H9 (cell line): ENCODE data around the gene PEX19. TPM values are rescaled to one million over a fixed set of nuclear protein-coding genes. Genes with fewer than 3 reads are reported as not detected.

Experiments
- DNase-seq: peaks from one replicate; pipeline ENCODE4 v3.0.0-alpha.2; 2017
- H2AFZ ChIP-seq: one replicate; pipeline ENCODE4 v1.6.1; 2013; ENCODE audit warnings: mild to moderate bottlenecking, low read length, control low read depth, moderate library complexity
- H2AK5ac ChIP-seq: 2 replicates; pipeline ENCODE4 v1.6.1; 2013; ENCODE audit warnings: low read length, control low read depth, mixed read lengths; ENCODE audit not compliant: insufficient read length
- H2BK120ac ChIP-seq: one replicate; pipeline ENCODE4 v1.6.1; 2013; ENCODE audit warnings: low read depth, mild to moderate bottlenecking, low read length, control low read depth, inconsistent platforms; ENCODE audit not compliant: poor library complexity, severe bottlenecking
- H2BK12ac ChIP-seq: 2 replicates; pipeline ENCODE4 v1.6.1; 2013; ENCODE audit warnings: low read length, control low read depth, mixed read lengths, low read depth; ENCODE audit not compliant: insufficient read length
- H2BK15ac ChIP-seq: 2 replicates; pipeline ENCODE4 v1.6.1; 2013; ENCODE audit warnings: low read depth, low read length, control low read depth
- H2BK20ac ChIP-seq: one replicate; pipeline ENCODE4 v1.6.1; 2013; ENCODE audit warnings: low read depth, mild to moderate bottlenecking, low read length, control low read depth, inconsistent platforms; ENCODE audit not compliant: poor library complexity, severe bottlenecking
- H2BK5ac ChIP-seq: 2 replicates; pipeline ENCODE4 v1.6.1; 2013; ENCODE audit warnings: low read length, control low read depth, mixed read lengths; ENCODE audit not compliant: insufficient read length
- H3K14ac ChIP-seq: 2 replicates; pipeline ENCODE4 v1.6.1; 2013; ENCODE audit warnings: low read length, control low read depth; ENCODE audit not compliant: insufficient read depth
- H3K18ac ChIP-seq: 2 replicates; pipeline ENCODE4 v1.6.1; 2013; ENCODE audit warnings: low read depth, mild to moderate bottlenecking, mixed read lengths, low read length, control low read depth; ENCODE audit not compliant: insufficient read length
- H3K23ac ChIP-seq: 2 replicates; pipeline ENCODE4 v1.6.1; 2013; ENCODE audit warnings: low read length, control low read depth, mixed read lengths, low read depth; ENCODE audit not compliant: insufficient read length
- H3K23me2 ChIP-seq: 2 replicates; pipeline ENCODE4 v1.6.1; 2013; ENCODE audit warnings: low read depth, mild to moderate bottlenecking, mixed read lengths, low read length, control low read depth; ENCODE audit not compliant: insufficient read length, poor library complexity, severe bottlenecking
- H3K27ac ChIP-seq: 2 replicates; pipeline ENCODE4 v1.5.1; 2013; ENCODE audit warnings: low read length, control low read depth, mixed read lengths, low read depth; ENCODE audit not compliant: insufficient read length
- H3K27me3 ChIP-seq: 2 replicates; pipeline ENCODE4 v1.6.1; 2013; ENCODE audit warnings: low read length, control low read depth, inconsistent platforms; ENCODE audit not compliant: insufficient read depth
- H3K4ac ChIP-seq: 2 replicates; pipeline ENCODE4 v1.6.1; 2013; ENCODE audit warnings: low read depth, mild to moderate bottlenecking, control low read depth, inconsistent platforms, low read length, moderate library complexity
- H3K4me1 ChIP-seq: 2 replicates; pipeline ENCODE4 v1.6.1; 2013; ENCODE audit warnings: low read length, control low read depth, inconsistent platforms; ENCODE audit not compliant: insufficient read depth
- H3K4me2 ChIP-seq: 2 replicates; pipeline ENCODE4 v1.6.1; 2013; ENCODE audit warnings: low read length, control low read depth, mixed read lengths; ENCODE audit not compliant: insufficient read length, insufficient read depth
- H3K56ac ChIP-seq: 2 replicates; pipeline ENCODE4 v1.6.1; 2013; ENCODE audit warnings: low read depth, mild to moderate bottlenecking, mixed read lengths, low read length, control low read depth; ENCODE audit not compliant: insufficient read length
- H3K79me1 ChIP-seq: 2 replicates; pipeline ENCODE4 v1.6.1; 2013; ENCODE audit warnings: low read depth, mild to moderate bottlenecking, moderate library complexity, low read length, control low read depth, inconsistent platforms; ENCODE audit not compliant: insufficient read depth, poor library complexity, severe bottlenecking
- H3K79me2 ChIP-seq: 2 replicates; pipeline ENCODE4 v1.6.1; 2013; ENCODE audit warnings: low read length, control low read depth, inconsistent platforms; ENCODE audit not compliant: insufficient read depth
- H3K9ac ChIP-seq: 2 replicates; pipeline ENCODE4 v1.6.1; 2013; ENCODE audit warnings: low read length, control low read depth, mixed read lengths; ENCODE audit not compliant: insufficient read length; ENCODE audit errors: extremely low read depth
- H3K9me3 ChIP-seq: one replicate; pipeline ENCODE4 v1.6.1; 2013; ENCODE audit warnings: low read depth, low read length, inconsistent platforms; ENCODE audit not compliant: control insufficient read depth
- H3T11ph ChIP-seq: one replicate; pipeline ENCODE4 v1.6.1; 2013; ENCODE audit warnings: mild to moderate bottlenecking, low read length, control low read depth, inconsistent platforms
- H4K20me1 ChIP-seq: one replicate; pipeline ENCODE4 v1.6.1; 2013; ENCODE audit not compliant: control insufficient read depth, insufficient read length, insufficient read depth
- H4K5ac ChIP-seq: 2 replicates; pipeline ENCODE4 v1.6.1; 2013; ENCODE audit warnings: low read depth, mild to moderate bottlenecking, mixed read lengths, low read length, control low read depth; ENCODE audit not compliant: insufficient read length
- H4K8ac ChIP-seq: replicated peaks from 2 replicates; pipeline ENCODE4 v1.6.1; 2013; ENCODE audit warnings: low read length, control low read depth, mixed read lengths, low read depth; ENCODE audit not compliant: insufficient read length
- H4K91ac ChIP-seq: 2 replicates; pipeline ENCODE4 v1.6.1; 2013; ENCODE audit warnings: low read depth, mild to moderate bottlenecking, moderate library complexity, mixed read lengths, low read length, control low read depth; ENCODE audit not compliant: insufficient read length
- H3K27ac Mint-ChIP-seq, 3 experiments: 2 replicates in 2 of 3; 3 replicates in 1 of 3; pipeline ENCODE4 v1.8.0; 2020 to 2021; ENCODE audit warnings: mixed read lengths in 3 of 3, mild to moderate bottlenecking in 1 of 3, moderate library complexity in 1 of 3
- H3K27me3 Mint-ChIP-seq: 2 replicates; pipeline ENCODE4 v1.8.0; 2021; ENCODE audit warnings: low read depth, mild to moderate bottlenecking, moderate library complexity, mixed read lengths
- H3K36me3 Mint-ChIP-seq, 3 experiments: 2 replicates in 2 of 3; 3 replicates in 1 of 3; pipeline ENCODE4 v1.8.0; 2020 to 2021; ENCODE audit warnings: low read depth in 3 of 3, mixed read lengths in 3 of 3; ENCODE audit not compliant: insufficient read depth in 1 of 3
- H3K4me1 Mint-ChIP-seq, 2 experiments: 2 replicates each; pipeline ENCODE4 v1.8.0; 2020; ENCODE audit warnings: mixed read lengths in 2 of 2
- H3K4me3 Mint-ChIP-seq, 2 experiments: 2 replicates in 1 of 2; 3 replicates in 1 of 2; pipeline ENCODE4 v1.8.0; 2020 to 2021; ENCODE audit warnings: mild to moderate bottlenecking in 2 of 2, mixed read lengths in 2 of 2, moderate library complexity in 1 of 2
- H3K9me3 Mint-ChIP-seq, 2 experiments: 2 replicates in 1 of 2; 3 replicates in 1 of 2; pipeline ENCODE4 v1.8.0; 2020; ENCODE audit warnings: mild to moderate bottlenecking in 2 of 2, mixed read lengths in 2 of 2, moderate library complexity in 1 of 2
- WGBS: extraction: QIAGEN DNeasy Blood & Tissue Kit; methylation state at CpG from one replicate; pipeline ENCODE4 v1.1.7; 2013; ENCODE audit warnings: missing lambda C conversion rate, low lambda C conversion rate, mixed read lengths; ENCODE audit not compliant: insufficient read length; ENCODE audit errors: extremely low coverage; 5-methylcytosine and 5-hydroxymethylcytosine counted together
- total RNA-seq: library from RNA; stranded (reverse); gene quantifications from 2 replicates; pipeline ENCODE4 v1.2.1, GENCODE V29; 2021
- TF ChIP-seq, protein P1 (sequence below): fragments of 200-600 bp; sonication (generic); conservative IDR thresholded peaks from 3 replicates; pipeline ENCODE4 v1.8.0; 2021; ENCODE audit warnings: antibody characterized with exemption, mild to moderate bottlenecking

PEX19 gene
- total RNA-seq, 1 experiment from 2014 or later: 92.7 TPM

DNA sequence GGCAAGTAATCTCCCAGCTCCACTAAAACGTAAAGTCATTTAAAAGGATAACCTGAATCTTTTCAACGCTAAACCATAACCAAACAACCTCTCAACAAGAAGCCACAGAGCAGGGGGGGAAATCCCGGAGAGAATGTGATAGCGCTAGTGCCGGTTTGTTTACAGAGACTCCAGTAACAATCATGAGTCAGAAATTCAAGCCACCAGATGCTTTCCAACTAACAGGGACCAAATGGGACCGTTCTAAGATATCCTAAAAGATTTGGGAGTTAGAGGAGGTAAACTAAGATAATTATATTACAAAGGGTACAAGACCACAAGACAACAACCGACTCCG lies 23.4 kb downstream of the PEX19 start:
- H4K20me1 ChIP-seq: no peaks in the 10 kb centered on the region
- peaks cover 2% of the 10 kb centered on the region for H3K79me1 ChIP-seq
- H3K4me1 Mint-ChIP-seq: peaks cover 25 to 31% of the 10 kb centered on the region in 2 experiments
- H3K9me3 Mint-ChIP-seq: no peaks in the 10 kb centered on the region
- H3K14ac ChIP-seq: no peak overlapping the region
- H4K5ac ChIP-seq: no peak overlapping the region
- H3K18ac ChIP-seq: no peak overlapping the region
- H4K91ac ChIP-seq: no peak overlapping the region
- H2BK20ac ChIP-seq: no peak overlapping the region
- no peak overlapping the region for H2AK5ac ChIP-seq
- H3T11ph ChIP-seq: no peak overlapping the region
- no CpG with 5 or more reads among the region's 8 CpGs for WGBS
- peak overlapping the region; percentile 98 for H3K9ac ChIP-seq
- H4K8ac ChIP-seq: no peak overlapping the region
- TF ChIP-seq, protein P1, sequence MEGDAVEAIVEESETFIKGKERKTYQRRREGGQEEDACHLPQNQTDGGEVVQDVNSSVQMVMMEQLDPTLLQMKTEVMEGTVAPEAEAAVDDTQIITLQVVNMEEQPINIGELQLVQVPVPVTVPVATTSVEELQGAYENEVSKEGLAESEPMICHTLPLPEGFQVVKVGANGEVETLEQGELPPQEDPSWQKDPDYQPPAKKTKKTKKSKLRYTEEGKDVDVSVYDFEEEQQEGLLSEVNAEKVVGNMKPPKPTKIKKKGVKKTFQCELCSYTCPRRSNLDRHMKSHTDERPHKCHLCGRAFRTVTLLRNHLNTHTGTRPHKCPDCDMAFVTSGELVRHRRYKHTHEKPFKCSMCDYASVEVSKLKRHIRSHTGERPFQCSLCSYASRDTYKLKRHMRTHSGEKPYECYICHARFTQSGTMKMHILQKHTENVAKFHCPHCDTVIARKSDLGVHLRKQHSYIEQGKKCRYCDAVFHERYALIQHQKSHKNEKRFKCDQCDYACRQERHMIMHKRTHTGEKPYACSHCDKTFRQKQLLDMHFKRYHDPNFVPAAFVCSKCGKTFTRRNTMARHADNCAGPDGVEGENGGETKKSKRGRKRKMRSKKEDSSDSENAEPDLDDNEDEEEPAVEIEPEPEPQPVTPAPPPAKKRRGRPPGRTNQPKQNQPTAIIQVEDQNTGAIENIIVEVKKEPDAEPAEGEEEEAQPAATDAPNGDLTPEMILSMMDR: no peak
- peaks cover 6% of the 10 kb centered on the region for H3K79me2 ChIP-seq
- peak overlapping the region; percentile 98 to 100 (median 99) for H3K27ac Mint-ChIP-seq
- no peak overlapping the region for H2BK5ac ChIP-seq
- H3K23ac ChIP-seq: no peak overlapping the region
- DNase-seq: no peak
- peaks cover 12% of the 10 kb centered on the region for H3K27me3 Mint-ChIP-seq
- H3K23me2 ChIP-seq: peaks cover 4% of the 10 kb centered on the region
- no peak overlapping the region for H2AFZ ChIP-seq
- H3K4me1 ChIP-seq: 0 out of 2 replicates have a peak, but pooled peaks cover 2% of the 10 kb centered on the region
- no peak overlapping the region for H3K56ac ChIP-seq
- H3K4me3 Mint-ChIP-seq: peak overlapping the region; percentile 98 to 100
- H3K4ac ChIP-seq: no peak overlapping the region
- peak overlapping the region; percentile 81 for H3K27ac ChIP-seq
- H2BK15ac ChIP-seq: no peak overlapping the region
- H2BK120ac ChIP-seq: no peak overlapping the region
- no peak overlapping the region for H2BK12ac ChIP-seq
- H3K27me3 ChIP-seq: no peaks in the 10 kb centered on the region
- H3K36me3 Mint-ChIP-seq: peaks cover 7 to 20% (median 12%) of the 10 kb centered on the region in 3 experiments
- peak overlapping the region; percentile 42 for H3K4me2 ChIP-seq
- no peaks in the 10 kb centered on the region for H3K9me3 ChIP-seq
